Lung (tissue), 12 donors: ENCODE results near the gene CHD6. TPM values are rescaled to one million over a fixed set of nuclear protein-coding genes. Genes with fewer than 3 reads are reported as not detected.

Experiments
- ATAC-seq: fragments of 200-7000 bp; cut with Tn5 transposase; one replicate; pipeline ENCODE4 v1.9.1; 2020; ENCODE audit warnings: moderate number of reproducible peaks; ENCODE audit not compliant: insufficient read depth, low FRiP score
- DNase-seq, 3 donors: peaks; one replicate each; pipeline ENCODE4 v3.0.0-alpha.2; 2013 to 2017
- H3K27ac ChIP-seq, 2 donors: one replicate each; pipeline ENCODE4 v1.5.1; 2013; ENCODE audit warnings: mild to moderate bottlenecking in 2 of 2, moderate library complexity in 2 of 2, control low read depth in 1 of 2, inconsistent platforms in 1 of 2, low read depth in 1 of 2, low read length in 1 of 2
- H3K27me3 ChIP-seq, 3 donors: one replicate each; pipeline ENCODE4 v1.5.1; 2013; ENCODE audit warnings: low read length in 2 of 3; ENCODE audit not compliant: control insufficient read depth in 3 of 3, insufficient read depth in 3 of 3
- H3K36me3 ChIP-seq, 4 donors: one replicate each; pipeline ENCODE4 v1.5.1; 2013; ENCODE audit warnings: low read length in 4 of 4, mild to moderate bottlenecking in 1 of 4, moderate library complexity in 1 of 4; ENCODE audit not compliant: control insufficient read depth in 4 of 4, insufficient read depth in 4 of 4
- H3K4me1 ChIP-seq, 5 donors: one replicate each; pipeline ENCODE4 v1.5.1; 2013; ENCODE audit warnings: low read length in 5 of 5, mild to moderate bottlenecking in 2 of 5, moderate library complexity in 1 of 5; ENCODE audit not compliant: control insufficient read depth in 5 of 5, insufficient read depth in 5 of 5
- H3K4me3 ChIP-seq: one replicate; pipeline ENCODE4 v1.5.1; 2013; ENCODE audit warnings: mild to moderate bottlenecking, control low read depth, moderate library complexity
- H3K9ac ChIP-seq, 2 donors: one replicate each; pipeline ENCODE4 v1.5.1; 2013; ENCODE audit warnings: low read length in 2 of 2, control low read depth in 1 of 2; ENCODE audit not compliant: insufficient read depth in 1 of 2
- H3K9me3 ChIP-seq, 4 donors: one replicate each; pipeline ENCODE4 v1.5.1; 2013; ENCODE audit warnings: low read length in 3 of 4, mild to moderate bottlenecking in 1 of 4, moderate library complexity in 1 of 4; ENCODE audit not compliant: control insufficient read depth in 4 of 4, insufficient read depth in 3 of 4
- WGBS, 2 donors: extraction: QIAGEN DNeasy Blood & Tissue Kit; methylation state at CpG; one replicate each; pipeline ENCODE4 v1.1.7; 2013; 5-methylcytosine and 5-hydroxymethylcytosine counted together
- polyA plus RNA-seq, 2 donors: library from polyadenylated mRNA; stranded (reverse); fragments of 200-250 nt; gene quantifications; one replicate each; pipeline ENCODE4 v1.2.1, GENCODE V29; 2013
- total RNA-seq, 2 donors: library from RNA; depleted of rRNA in 1 of 2; stranded (reverse); fragments of >200 nt in 1 of 2; gene quantifications; one replicate each; pipeline ENCODE4 v1.2.1, GENCODE V29; 2014 to 2021
- TF ChIP-seq, protein P1 (sequence below): IDR thresholded peaks from 2 replicates; pipeline ENCODE4 v1.5.1; 2012; ENCODE audit warnings: mild to moderate bottlenecking; ENCODE audit errors: control extremely low read depth, extremely low read depth
- donor health status: control.
- donor health status: control.
- donor health status: Bipolar disorder and iron deficiency.
- donor health status: healthy.
- donor health status: DM: yes; HTN: yes; CAD: no.

The CHD6 gene
- total and polyA plus RNA-seq, 4 donors = 5.0 to 95.3 (median 21.0) TPM

DNA sequence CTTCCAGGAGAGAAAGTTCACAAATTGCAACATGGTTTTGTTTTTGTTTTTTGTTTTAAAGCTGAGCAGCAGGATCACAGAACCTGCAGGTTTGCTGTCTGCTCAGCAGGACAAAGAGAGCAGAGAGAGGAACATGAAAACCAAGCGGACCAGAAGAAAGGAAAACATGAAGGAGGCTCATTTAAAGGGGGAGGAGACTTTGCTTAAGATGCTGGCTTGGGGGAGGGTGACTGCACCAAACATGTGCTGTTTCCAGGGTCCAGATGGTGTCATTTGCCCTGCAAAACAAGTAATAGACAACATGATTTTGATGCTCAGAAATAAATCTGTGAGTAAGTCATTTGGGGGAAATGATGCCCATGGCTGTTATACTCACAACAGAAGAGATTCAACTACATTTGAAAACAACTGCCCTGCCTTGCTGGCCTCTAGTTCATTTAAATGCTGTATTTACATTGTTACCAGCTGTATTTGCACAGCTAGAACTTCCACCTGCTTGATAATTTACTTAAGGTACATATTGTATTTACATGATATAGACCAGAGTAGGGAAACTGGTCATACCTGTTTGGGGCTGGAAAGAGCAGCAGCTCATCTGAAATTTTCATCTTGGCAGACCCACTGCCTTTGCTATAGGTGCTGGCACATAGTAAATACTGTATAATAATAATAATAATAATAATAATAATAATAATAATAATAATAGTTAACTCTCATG lies 32.2 kb upstream of the CHD6 start:
- peak; percentile 46 to 83 (median 67) for DNase-seq

DNA sequence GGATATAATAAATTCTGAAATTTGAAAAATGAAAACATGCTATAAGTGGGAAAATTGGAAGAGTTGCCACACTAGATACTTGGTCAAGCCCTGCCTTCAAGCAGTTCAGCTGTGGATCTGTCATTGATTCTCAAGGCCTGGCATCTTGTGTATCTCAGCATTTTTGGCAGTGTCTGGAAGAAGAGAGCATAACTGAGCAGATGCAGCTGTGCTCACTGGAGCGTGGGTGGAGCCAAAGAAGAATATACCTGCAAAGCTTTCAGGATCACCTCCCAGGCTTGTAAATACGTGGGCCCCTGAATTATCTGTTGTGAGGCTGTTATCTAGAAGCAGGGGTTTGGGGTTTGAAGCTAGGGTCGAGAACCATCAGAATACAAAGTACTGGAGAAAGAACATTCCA lies 31.3 kb upstream of the CHD6 start:
- WGBS, 2 donors = 62 to 72% methylated on average over 3 of the region's 3 CpGs
- H3K9ac ChIP-seq = no peak overlapping the region
- no peaks in the 10 kb centered on the region for H3K27me3 ChIP-seq
- H3K36me3 ChIP-seq = no peaks in the 10 kb centered on the region
- no peak for ATAC-seq
- H3K4me3 ChIP-seq = no peak overlapping the region
- peak in 1 of 3 donors; percentile 8 for DNase-seq
- H3K4me1 ChIP-seq = peaks cover 0 to 7% (median 3%) of the 10 kb centered on the region in 5 donors
- H3K9me3 ChIP-seq = no peaks in the 10 kb centered on the region
- TF ChIP-seq, protein P1, sequence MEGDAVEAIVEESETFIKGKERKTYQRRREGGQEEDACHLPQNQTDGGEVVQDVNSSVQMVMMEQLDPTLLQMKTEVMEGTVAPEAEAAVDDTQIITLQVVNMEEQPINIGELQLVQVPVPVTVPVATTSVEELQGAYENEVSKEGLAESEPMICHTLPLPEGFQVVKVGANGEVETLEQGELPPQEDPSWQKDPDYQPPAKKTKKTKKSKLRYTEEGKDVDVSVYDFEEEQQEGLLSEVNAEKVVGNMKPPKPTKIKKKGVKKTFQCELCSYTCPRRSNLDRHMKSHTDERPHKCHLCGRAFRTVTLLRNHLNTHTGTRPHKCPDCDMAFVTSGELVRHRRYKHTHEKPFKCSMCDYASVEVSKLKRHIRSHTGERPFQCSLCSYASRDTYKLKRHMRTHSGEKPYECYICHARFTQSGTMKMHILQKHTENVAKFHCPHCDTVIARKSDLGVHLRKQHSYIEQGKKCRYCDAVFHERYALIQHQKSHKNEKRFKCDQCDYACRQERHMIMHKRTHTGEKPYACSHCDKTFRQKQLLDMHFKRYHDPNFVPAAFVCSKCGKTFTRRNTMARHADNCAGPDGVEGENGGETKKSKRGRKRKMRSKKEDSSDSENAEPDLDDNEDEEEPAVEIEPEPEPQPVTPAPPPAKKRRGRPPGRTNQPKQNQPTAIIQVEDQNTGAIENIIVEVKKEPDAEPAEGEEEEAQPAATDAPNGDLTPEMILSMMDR = no peak
- H3K27ac ChIP-seq = no peak overlapping the region

More for the DNA sequence above, 32.2 kb upstream of the CHD6 start:
- 42 to 61% methylated on average over 1 of the region's 1 CpG for WGBS, 2 donors
- no peak overlapping the region for H3K9ac ChIP-seq
- no peaks in the 10 kb centered on the region for H3K27me3 ChIP-seq
- H3K9me3 ChIP-seq = no peaks in the 10 kb centered on the region
- no peak for ATAC-seq
- TF ChIP-seq, protein P1 = no peak
- H3K27ac ChIP-seq = no peak overlapping the region
- no peak overlapping the region for H3K4me3 ChIP-seq
- H3K36me3 ChIP-seq = no peaks in the 10 kb centered on the region
- peaks cover 0 to 7% (median 3%) of the 10 kb centered on the region in 5 donors for H3K4me1 ChIP-seq

DNA sequence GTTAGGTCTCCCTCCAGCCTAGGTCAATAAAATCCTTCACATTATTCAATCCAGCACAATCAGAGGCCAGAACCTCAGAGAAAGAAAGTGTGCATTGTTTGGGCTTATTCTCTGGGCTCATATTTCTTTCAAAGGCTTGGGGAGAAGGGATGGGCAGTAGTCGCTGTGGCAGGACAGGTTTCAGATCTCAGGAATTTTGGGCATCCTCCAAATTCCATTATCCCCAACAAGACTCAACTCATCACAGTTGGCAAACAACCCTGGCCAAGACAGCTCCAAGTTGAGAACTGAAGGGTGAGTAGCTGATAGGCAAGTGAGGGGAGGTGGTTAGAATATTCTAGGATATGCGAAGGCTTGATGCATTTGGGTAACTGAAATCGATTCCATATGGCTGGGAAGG lies 27.2 kb upstream of the CHD6 start:
- Histone ChIP-seq H3K27ac (no peak overlapping the region), H3K36me3 (no peaks in the 10 kb centered on the region), H3K9ac (no peak overlapping the region), H3K9me3 (no peaks in the 10 kb centered on the region), H3K4me3 (no peak overlapping the region), H3K4me1 (peaks cover 0 to 12% (median 5%) of the 10 kb centered on the region in 5 donors), H3K27me3 (peaks cover 0 to 3% (median 0%) of the 10 kb centered on the region in 3 donors)
- DNase-seq (no peak), ATAC-seq (no peak)
- 83 to 86% methylated on average over 3 of the region's 3 CpGs for WGBS, 2 donors
- TF ChIP-seq, protein P1 = no peak

DNA sequence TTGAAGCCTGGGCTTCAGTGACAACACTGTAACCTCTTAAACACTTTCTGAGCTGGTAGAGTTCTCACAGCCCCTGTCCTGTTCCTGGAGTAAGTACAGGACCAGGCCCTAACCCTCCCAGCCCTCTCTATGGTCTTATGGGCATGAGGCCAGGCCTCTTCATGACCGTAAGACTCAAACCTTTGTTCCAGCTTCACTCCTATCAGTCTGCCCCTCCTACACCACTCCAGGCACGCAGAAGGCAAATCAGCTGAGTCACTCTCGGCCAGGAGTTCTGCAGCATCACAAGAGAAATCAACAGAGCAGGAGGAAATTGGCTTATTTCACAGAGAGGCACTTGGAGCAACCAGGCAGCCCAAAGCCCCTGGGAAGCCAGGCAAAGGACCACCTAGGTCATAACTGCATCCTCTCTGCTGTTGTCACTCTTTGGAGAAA lies 25.3 kb upstream of the CHD6 start:
- DNase-seq (peak; percentile 68 to 88 (median 81)), ATAC-seq (peak; percentile 89)
- Histone ChIP-seq H3K4me1 (peaks cover 0 to 7% (median 0%) of the 10 kb centered on the region in 5 donors), H3K4me3 (no peak overlapping the region), H3K36me3 (no peaks in the 10 kb centered on the region), H3K9me3 (no peaks in the 10 kb centered on the region), H3K9ac (no peak overlapping the region), H3K27me3 (peaks cover 0 to 3% (median 0%) of the 10 kb centered on the region in 3 donors), H3K27ac (peak overlapping the region in 1 of 2 donors; percentile 37)
- TF ChIP-seq, protein P1 = no peak
- WGBS, 2 donors = 24 to 29% methylated on average over 3 of the region's 3 CpGs
